Rectal smooth muscle tissue (tissue), 1 donor: ENCODE data around the gene BGLAP.

ENCODE experiments used
- H3K27ac ChIP-seq: one replicate; pipeline ENCODE4 v1.7.0; 2013; ENCODE audit warnings: low read depth, low read length, inconsistent platforms
- H3K27me3 ChIP-seq: one replicate; pipeline ENCODE4 v1.7.0; 2013; ENCODE audit warnings: low read length; ENCODE audit not compliant: control insufficient read depth, insufficient read depth
- H3K36me3 ChIP-seq: one replicate; pipeline ENCODE4 v1.7.0; 2013; ENCODE audit warnings: low read length; ENCODE audit not compliant: control insufficient read depth, insufficient read depth
- H3K4me1 ChIP-seq: one replicate; pipeline ENCODE4 v1.7.0; 2013; ENCODE audit warnings: low read length; ENCODE audit not compliant: control insufficient read depth, insufficient read depth
- H3K4me3 ChIP-seq: one replicate; pipeline ENCODE4 v1.7.0; 2013; ENCODE audit warnings: low read length
- H3K9ac ChIP-seq: one replicate; pipeline ENCODE4 v1.7.0; 2013; ENCODE audit warnings: low read length

The BGLAP gene

DNA sequence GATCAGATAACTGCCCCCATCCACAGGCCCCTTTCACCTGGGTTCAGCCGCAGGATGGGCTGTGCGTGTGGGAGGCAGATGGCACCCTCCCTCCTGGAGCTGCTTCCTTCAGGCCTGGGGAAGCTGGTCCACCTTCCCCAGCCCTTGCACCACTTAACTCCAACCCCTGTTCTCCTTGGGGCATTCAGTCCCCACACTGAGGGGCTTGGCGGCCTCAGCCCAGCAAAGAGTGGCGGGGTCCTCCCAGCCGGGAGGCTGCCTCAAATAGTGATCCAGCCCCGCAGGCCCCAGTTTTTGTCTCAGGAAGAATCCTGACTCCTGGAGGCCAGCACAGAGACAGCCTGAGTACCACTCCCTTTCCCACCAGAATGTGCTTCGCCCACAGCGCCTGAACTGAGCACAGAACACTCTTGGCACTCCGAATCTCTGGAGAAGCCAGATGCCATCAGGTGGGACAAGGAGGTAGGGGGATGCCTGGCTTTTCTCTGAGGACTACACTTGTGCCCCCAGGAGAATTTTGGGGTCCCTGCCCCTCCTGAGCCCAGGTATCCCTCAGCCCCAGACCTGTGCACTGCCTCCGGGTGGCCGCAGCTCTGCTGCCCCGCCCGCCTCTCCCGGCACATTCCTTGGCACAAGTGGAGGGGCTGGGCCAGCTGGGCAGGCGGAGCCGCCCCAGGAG lies 4.9 kb downstream of the BGLAP start:
- Histone ChIP-seq H3K9ac (no peak overlapping the region), H3K4me3 (no peak overlapping the region)

DNA sequence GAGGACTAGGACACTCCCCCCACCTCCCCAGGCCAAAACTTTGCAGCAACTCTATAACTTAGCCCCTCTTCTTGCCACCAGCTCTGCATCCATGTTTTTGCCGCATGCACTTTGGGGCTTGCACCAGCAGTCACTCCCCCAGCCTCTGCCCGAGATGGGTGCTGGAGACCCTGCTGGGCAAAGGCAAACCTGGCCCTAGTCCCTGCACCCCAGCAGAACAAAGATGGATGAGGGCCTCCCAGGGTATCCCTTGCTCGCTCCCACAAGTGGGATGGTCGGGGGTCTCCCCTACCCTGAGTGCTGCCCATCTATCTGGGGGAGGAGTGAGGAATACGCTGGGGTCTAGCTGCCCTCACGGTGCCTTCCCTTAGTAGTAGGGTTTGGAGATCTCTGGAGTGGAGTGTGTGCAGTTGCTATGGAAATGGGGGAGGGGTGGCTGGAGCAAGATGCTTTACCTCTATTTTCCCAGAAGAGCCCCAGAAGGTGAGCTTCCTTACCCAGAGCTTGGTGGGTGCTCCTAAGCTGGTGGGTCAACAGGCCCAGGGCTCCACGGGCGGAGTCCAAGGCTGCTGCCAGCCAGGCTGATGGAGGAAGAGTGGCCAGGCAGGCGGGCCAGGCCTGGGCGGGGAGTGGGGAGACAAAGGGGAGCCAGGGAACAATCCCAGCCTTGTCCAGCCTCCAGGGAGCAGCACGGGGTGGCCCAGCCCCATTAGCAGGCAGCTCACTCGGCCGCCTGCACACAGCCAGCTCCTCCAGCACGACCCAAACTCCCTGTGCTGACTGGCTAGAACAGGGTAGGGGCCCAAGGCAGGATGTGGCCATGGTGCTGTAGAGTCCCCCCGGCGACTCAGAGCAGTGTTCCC lies 5.7 kb downstream of the BGLAP start, which contains the start of gene PAQR6:
TSS of gene PAQR6 (minus strand) at position 597 of the 863 bp plus-strand sequence. CDS start 1,325 bp downstream, outside the sequence.
- Histone ChIP-seq H3K36me3 (peaks cover 29% of the 10 kb centered on the region), H3K4me3 (no peak within 1 kb of the TSS), H3K27me3 (peaks cover 21% of the 10 kb centered on the region), H3K4me1 (peaks cover 3% of the 10 kb centered on the region), H3K9ac (no peak within 1 kb of the TSS), H3K27ac (no peak within 1 kb of the TSS)

More for the DNA sequence above, 4.9 kb downstream of the BGLAP start:
- Histone ChIP-seq H3K36me3 (peaks cover 22% of the 10 kb centered on the region), H3K27me3 (peaks cover 21% of the 10 kb centered on the region), H3K27ac (no peak overlapping the region), H3K4me1 (peaks cover 3% of the 10 kb centered on the region)

GRCh38 chr1:156248323-156248683 lies 6.3 kb downstream of the BGLAP start:
- Histone ChIP-seq H3K36me3 (peaks cover 35% of the 10 kb centered on the region), H3K27me3 (peaks cover 21% of the 10 kb centered on the region), H3K4me1 (peaks cover 3% of the 10 kb centered on the region), H3K9ac (no peak overlapping the region), H3K27ac (no peak overlapping the region), H3K4me3 (no peak overlapping the region)

DNA sequence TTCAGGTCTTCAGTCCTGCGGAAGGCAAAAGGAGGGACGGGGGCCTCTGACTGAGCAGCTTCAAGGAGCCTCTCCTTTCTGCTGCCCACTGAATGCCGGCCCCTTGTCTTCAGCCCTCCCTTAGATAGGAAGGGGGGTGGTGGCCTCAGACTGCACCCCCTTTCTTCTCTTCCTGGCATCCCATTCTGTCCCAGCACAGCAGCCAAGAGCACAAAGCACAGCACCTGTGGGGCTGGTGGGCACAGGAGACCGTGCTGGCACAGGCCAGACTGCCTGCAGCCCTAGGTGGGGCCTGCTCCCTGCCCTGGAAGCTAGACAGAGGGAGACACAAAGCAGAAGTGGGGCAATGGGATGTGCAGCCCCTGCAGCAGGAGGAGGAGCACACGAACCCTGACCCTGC lies 7.6 kb downstream of the BGLAP start:
- Histone ChIP-seq H3K27ac (no peak overlapping the region), H3K4me1 (peaks cover 3% of the 10 kb centered on the region), H3K36me3 (peaks cover 43% of the 10 kb centered on the region), H3K4me3 (no peak overlapping the region), H3K27me3 (peaks cover 21% of the 10 kb centered on the region), H3K9ac (no peak overlapping the region)

DNA sequence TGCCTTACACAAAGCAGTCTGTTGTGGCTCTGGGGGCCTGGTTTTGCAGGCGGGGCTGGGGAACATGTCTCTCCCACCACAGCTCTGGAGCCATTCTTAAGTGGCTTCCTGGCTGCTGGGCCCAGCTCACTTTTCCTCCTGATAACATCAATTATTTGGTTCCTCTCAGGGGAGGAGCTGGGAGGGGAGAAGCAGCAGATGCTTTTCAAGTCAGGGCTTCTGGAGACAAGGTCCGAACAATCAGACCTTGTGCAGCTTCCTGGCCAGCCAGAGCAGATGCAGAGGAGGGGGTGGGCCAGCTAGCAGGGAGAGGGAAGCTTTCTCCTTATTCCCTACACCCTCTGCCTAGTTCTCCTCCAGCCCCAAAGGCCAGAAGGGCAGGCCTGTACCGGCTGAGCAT lies 9.5 kb downstream of the BGLAP start:
- Histone ChIP-seq H3K4me3 (no peak overlapping the region), H3K4me1 (peaks cover 3% of the 10 kb centered on the region), H3K27me3 (peaks cover 2% of the 10 kb centered on the region), H3K27ac (no peak overlapping the region), H3K36me3 (peaks cover 52% of the 10 kb centered on the region), H3K9ac (no peak overlapping the region)

DNA sequence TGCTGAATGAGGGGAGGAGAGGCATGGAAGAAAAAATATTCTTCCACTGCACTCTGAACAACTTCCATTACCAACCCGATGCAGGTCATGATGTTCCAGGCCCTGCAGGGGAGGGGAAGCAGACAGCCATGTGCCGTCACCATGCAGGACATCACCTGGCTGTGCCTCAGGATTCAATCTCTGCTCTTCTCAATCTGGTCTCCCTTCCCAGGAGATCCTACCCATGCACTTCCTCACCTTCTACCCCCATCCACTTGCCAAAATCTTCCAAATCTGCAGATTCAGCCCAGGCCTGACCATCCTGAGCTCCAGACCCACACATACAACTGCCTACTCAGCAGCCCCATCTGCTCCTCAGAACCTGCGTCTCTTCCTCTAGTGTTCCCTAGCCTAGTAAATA lies 11.7 kb downstream of the BGLAP start:
- Histone ChIP-seq H3K27ac (no peak overlapping the region), H3K4me3 (no peak overlapping the region), H3K4me1 (no peaks in the 10 kb centered on the region), H3K27me3 (no peaks in the 10 kb centered on the region), H3K9ac (no peak overlapping the region), H3K36me3 (peaks cover 68% of the 10 kb centered on the region)

DNA sequence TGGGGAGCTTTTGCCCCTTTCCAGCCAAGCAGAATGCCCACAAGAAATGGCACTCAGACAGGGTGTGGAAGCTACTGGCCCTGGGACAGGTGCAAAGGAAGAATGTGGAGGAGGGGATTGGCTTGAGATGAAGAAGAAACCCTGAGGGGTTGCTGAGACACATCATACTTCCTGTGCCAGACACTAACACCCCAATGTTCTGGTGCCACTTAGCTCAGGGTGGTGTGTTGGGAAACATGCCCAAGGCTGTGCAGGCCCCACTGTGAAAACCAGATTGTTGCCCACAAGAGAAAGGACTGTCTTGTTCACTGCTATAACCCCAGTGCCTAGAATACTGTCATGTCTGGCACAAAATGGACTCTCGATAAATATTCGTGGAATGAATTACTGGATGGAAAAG lies 15.7 kb downstream of the BGLAP start:
- H3K27me3 ChIP-seq, result no peaks in the 10 kb centered on the region
- H3K4me1 ChIP-seq, result no peaks in the 10 kb centered on the region
- H3K4me3 ChIP-seq, result no peak overlapping the region
- H3K27ac ChIP-seq, result no peak overlapping the region
- peaks cover 69% of the 10 kb centered on the region for H3K36me3 ChIP-seq
- H3K9ac ChIP-seq, result no peak overlapping the region

GRCh38 chr1:156258859-156259258 lies 16.9 kb downstream of the BGLAP start:
- Histone ChIP-seq H3K4me1 (no peaks in the 10 kb centered on the region), H3K36me3 (peaks cover 67% of the 10 kb centered on the region), H3K27ac (no peak overlapping the region), H3K9ac (no peak overlapping the region), H3K27me3 (no peaks in the 10 kb centered on the region), H3K4me3 (no peak overlapping the region)

DNA sequence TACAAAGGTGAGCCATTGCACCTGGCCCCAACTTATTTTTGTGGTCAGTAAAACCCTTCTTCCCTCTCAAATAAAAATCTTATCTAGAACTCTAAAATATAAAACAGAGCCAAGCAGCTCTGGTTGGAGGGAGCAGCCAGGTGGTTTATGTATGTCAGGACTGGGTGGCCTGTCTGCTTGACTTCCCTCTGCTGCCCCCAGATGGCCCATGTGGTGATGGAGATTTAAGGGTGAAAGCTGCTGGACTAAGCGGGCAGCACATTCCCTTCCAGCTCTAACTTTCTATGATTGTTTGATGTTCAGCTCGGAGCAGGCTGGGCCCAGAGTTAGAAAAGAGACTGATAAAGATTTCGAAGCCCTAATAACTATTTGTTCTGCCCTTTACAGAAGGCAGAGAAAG lies 17.8 kb downstream of the BGLAP start:
- no peak overlapping the region for H3K9ac ChIP-seq
- H3K4me3 ChIP-seq, result no peak overlapping the region
- no peaks in the 10 kb centered on the region for H3K4me1 ChIP-seq
- no peak overlapping the region for H3K27ac ChIP-seq
- peaks cover 65% of the 10 kb centered on the region for H3K36me3 ChIP-seq
- no peaks in the 10 kb centered on the region for H3K27me3 ChIP-seq

- no peaks in the 10 kb centered on the region for H3K27me3 ChIP-seq
- peaks cover 62% of the 10 kb centered on the region for H3K36me3 ChIP-seq
- H3K27ac ChIP-seq, result no peak overlapping the region
- no peak overlapping the region for H3K4me3 ChIP-seq
- H3K9ac ChIP-seq, result no peak overlapping the region
- no peaks in the 10 kb centered on the region for H3K4me1 ChIP-seq
These were observed 18.9 kb downstream of the BGLAP start for GRCh38 chr1:156260896-156261295.

DNA sequence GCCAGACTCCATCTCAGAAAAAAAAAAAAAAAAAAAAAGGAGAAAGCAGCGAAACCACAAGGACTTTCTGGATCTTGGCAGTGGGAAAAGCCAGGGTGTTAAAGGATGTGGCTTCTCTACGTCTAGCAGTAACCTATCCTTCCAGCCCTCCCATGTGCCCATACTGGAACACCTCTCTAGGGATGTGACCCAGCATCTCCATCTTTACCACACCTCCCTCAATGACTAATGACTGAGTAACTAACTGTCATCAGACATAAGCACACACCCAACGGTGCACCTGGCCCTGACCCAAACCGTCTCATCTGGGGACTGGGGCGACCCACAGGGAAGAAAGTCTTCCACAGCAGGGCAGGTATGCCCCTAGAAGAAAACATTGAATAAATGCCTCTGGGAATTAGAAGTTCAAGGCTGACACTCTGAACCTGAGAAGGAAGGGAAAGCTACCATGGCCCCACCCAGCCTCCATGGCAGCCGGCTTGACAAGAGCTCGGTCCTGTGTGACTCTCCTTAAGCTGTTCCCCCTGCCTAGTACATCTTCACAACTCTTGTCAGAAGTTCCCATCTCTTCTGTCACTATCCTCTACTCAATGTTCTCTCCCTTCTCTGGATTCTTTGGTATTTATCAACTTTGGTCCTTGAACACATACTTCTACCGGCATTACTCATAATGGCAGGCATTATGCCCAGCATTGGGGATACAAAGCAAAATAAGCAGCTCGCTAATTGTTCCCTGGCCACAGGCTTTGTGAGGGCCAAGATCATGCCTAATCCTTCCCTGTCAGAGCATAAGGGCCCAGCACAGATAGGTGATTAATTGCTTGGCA lies 20.7 kb downstream of the BGLAP start:
- Histone ChIP-seq H3K4me1 (no peaks in the 10 kb centered on the region), H3K27me3 (no peaks in the 10 kb centered on the region), H3K4me3 (no peak overlapping the region), H3K9ac (no peak overlapping the region), H3K27ac (no peak overlapping the region), H3K36me3 (peaks cover 59% of the 10 kb centered on the region)

DNA sequence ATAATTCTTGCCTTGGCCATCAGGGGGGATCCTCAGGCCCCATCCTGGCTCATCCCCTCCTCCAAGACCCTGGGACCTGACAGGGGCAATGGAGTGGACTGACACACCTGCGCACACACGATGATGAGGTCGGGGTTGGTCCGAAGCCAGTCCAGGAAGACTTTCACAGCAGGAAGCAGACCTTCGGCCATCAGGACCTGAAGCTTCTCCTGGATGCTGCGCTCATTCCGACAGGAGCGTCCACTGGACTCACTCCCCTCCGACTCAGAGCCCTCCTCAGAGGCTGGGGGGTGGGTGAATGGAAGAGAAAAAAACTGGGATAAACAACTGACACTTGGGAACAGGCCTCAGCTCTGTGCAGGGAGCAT lies 21.3 kb downstream of the BGLAP start:
- no peaks in the 10 kb centered on the region for H3K27me3 ChIP-seq
- peaks cover 60% of the 10 kb centered on the region for H3K36me3 ChIP-seq
- no peaks in the 10 kb centered on the region for H3K4me1 ChIP-seq
- no peak overlapping the region for H3K27ac ChIP-seq
- no peak overlapping the region for H3K9ac ChIP-seq
- no peak overlapping the region for H3K4me3 ChIP-seq
